HL-60 (cell line): ENCODE results near the gene ANKS1B.

Experiments
- POLR2AphosphoS5 ChIP-seq: IDR thresholded peaks from 2 replicates; pipeline ENCODE4 v1.6.1; 2012; ENCODE audit warnings: low read depth
- SPI1 ChIP-seq: IDR thresholded peaks from 2 replicates; pipeline ENCODE4 v1.6.1; 2012; ENCODE audit warnings: low read depth, mild to moderate bottlenecking, borderline replicate concordance
- TF ChIP-seq, protein P1 (sequence below): IDR thresholded peaks from 2 replicates; pipeline ENCODE4 v1.6.1; 2012; ENCODE audit warnings: low read depth; ENCODE audit not compliant: insufficient replicate concordance
- TF ChIP-seq, protein P2 (sequence below): IDR thresholded peaks from one replicate; pipeline ENCODE4 v1.5.1; 2011; ENCODE audit warnings: low read length, control low read depth, inconsistent platforms; ENCODE audit not compliant: insufficient read depth

DNA sequence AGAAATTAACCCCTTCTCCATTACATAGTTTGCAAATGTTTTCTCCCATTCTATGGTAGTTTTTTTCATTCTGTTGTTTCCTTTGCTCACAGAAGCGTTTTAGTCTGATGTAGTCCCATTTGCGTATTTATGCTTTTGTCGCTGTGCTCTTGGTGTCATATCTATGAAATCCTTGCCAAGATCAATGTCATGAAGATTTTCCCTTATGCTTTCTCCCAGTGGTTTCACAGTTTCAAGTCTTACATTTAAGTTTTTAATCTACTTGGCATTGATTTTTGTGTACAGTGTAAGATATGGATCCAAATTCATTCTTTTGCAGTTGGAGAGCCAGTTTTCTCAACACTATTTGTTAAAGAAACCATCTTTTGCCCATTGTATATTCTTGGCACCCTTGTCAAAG, 982.0 kb downstream of the ANKS1B start:
- TF ChIP-seq, protein P1, sequence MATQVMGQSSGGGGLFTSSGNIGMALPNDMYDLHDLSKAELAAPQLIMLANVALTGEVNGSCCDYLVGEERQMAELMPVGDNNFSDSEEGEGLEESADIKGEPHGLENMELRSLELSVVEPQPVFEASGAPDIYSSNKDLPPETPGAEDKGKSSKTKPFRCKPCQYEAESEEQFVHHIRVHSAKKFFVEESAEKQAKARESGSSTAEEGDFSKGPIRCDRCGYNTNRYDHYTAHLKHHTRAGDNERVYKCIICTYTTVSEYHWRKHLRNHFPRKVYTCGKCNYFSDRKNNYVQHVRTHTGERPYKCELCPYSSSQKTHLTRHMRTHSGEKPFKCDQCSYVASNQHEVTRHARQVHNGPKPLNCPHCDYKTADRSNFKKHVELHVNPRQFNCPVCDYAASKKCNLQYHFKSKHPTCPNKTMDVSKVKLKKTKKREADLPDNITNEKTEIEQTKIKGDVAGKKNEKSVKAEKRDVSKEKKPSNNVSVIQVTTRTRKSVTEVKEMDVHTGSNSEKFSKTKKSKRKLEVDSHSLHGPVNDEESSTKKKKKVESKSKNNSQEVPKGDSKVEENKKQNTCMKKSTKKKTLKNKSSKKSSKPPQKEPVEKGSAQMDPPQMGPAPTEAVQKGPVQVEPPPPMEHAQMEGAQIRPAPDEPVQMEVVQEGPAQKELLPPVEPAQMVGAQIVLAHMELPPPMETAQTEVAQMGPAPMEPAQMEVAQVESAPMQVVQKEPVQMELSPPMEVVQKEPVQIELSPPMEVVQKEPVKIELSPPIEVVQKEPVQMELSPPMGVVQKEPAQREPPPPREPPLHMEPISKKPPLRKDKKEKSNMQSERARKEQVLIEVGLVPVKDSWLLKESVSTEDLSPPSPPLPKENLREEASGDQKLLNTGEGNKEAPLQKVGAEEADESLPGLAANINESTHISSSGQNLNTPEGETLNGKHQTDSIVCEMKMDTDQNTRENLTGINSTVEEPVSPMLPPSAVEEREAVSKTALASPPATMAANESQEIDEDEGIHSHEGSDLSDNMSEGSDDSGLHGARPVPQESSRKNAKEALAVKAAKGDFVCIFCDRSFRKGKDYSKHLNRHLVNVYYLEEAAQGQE = no peak
- TF ChIP-seq, protein P2, sequence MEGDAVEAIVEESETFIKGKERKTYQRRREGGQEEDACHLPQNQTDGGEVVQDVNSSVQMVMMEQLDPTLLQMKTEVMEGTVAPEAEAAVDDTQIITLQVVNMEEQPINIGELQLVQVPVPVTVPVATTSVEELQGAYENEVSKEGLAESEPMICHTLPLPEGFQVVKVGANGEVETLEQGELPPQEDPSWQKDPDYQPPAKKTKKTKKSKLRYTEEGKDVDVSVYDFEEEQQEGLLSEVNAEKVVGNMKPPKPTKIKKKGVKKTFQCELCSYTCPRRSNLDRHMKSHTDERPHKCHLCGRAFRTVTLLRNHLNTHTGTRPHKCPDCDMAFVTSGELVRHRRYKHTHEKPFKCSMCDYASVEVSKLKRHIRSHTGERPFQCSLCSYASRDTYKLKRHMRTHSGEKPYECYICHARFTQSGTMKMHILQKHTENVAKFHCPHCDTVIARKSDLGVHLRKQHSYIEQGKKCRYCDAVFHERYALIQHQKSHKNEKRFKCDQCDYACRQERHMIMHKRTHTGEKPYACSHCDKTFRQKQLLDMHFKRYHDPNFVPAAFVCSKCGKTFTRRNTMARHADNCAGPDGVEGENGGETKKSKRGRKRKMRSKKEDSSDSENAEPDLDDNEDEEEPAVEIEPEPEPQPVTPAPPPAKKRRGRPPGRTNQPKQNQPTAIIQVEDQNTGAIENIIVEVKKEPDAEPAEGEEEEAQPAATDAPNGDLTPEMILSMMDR = no peak
- no peak for TF ChIP-seq POLR2AphosphoS5
- no peak for TF ChIP-seq SPI1
